ENCODE data around the gene LRRC4C.

GRCh38 chr11:40099426-40100161, 1359.9 kb downstream of the LRRC4C start:
- TF ChIP-seq EZH2 (IDR thresholded peaks at IDR 0.05; ENCODE audit: insufficient read depth, poor library complexity, severe bottlenecking), result no peak
- no peak for TF ChIP-seq EZH2phosphoT487 (IDR thresholded peaks at IDR 0.05; ENCODE audit: insufficient read depth, low read depth)
